ENCODE results near the gene TCF3. TPM values are rescaled to one million over a fixed set of nuclear protein-coding genes. Genes with fewer than 3 reads are reported as not detected.

The TCF3 gene
- total and polyA plus RNA-seq, 2 of the 8 experiments (the other 6 are each of a cell fraction or from before 2014, with no cell fraction given) = 241 to 348 TPM

GRCh38 chr19:1582201-1582600 lies 70.2 kb downstream of the TCF3 start:
- H3K23me2 ChIP-seq (ENCODE audit: low read depth, low read length) = no peaks in the 10 kb centered on the region
- no peak overlapping the region for H4K5ac ChIP-seq (ENCODE audit: insufficient read length, low read depth, low read length)
- no peak overlapping the region for H2BK12ac ChIP-seq (ENCODE audit: low read depth, low read length)
- no peak overlapping the region for H3K4ac ChIP-seq (replicated peaks; ENCODE audit: insufficient read length, low read depth, low read length)
- no peak for DNase-seq (ENCODE audit: low read depth in 1 of 2, low spot score in 2 of 2)
- H3K4me2 ChIP-seq (ENCODE audit: insufficient read depth in 1 of 2, low read depth in 2 of 2, low read length in 2 of 2) = no peak overlapping the region
- H4K8ac ChIP-seq (ENCODE audit: extremely low read depth, insufficient read depth, low read length) = 0 out of 2 replicates have a peak overlapping the region, but pooled peaks have one; percentile 79
- H2BK20ac ChIP-seq (ENCODE audit: low read length) = no peak overlapping the region
- H4K20me1 ChIP-seq (replicated peaks in 1 of 2; ENCODE audit: control insufficient read depth in 1 of 2, insufficient read depth in 2 of 2, low read length in 2 of 2) = peaks cover 0 to 21% of the 10 kb centered on the region in 2 experiments
- H2AK5ac ChIP-seq (ENCODE audit: low read depth, low read length) = no peak overlapping the region
- H3K4me3 ChIP-seq (ENCODE audit: extremely low read depth in 1 of 4, insufficient read depth in 2 of 4, low read depth in 3 of 4, low read length in 4 of 4) = no peak overlapping the region
- H3K14ac ChIP-seq (ENCODE audit: insufficient read length) = no peak overlapping the region
- H3K27ac ChIP-seq (ENCODE audit: low read depth, low read length) = no peak overlapping the region
- no peak for TF ChIP-seq KDM4A (IDR thresholded peaks at IDR 0.05; ENCODE audit: low read depth, low read length, severe bottlenecking)
- H3K23ac ChIP-seq (ENCODE audit: insufficient read length) = no peak overlapping the region
- no peak overlapping the region for H3K56ac ChIP-seq (replicated peaks; ENCODE audit: insufficient read length, low read depth, low read length)
- H3K27me3 ChIP-seq (replicated peaks in 1 of 4; ENCODE audit: control insufficient read depth in 3 of 4, extremely low read depth in 1 of 4, insufficient read depth in 3 of 4, low read length in 3 of 4) = no peaks in the 10 kb centered on the region; a peak in 1 of 7 replicates
- no peak overlapping the region for H3K18ac ChIP-seq (ENCODE audit: extremely low read depth, low read length)
- H3K9ac ChIP-seq (replicated peaks in 1 of 4; ENCODE audit: extremely low read depth in 1 of 4, low read depth in 3 of 4, low read length in 3 of 4) = no peak overlapping the region
- CTCF ChIA-PET (ENCODE audit: partially characterized antibody) = interaction anchor here (0.9 to 3.6 kb wide), 2 partner anchors 36 to 240 kb away, joined by 3 to 14 read pairs; no protein-coding TSS in a partner anchor
- no peak overlapping the region for H4K91ac ChIP-seq (replicated peaks; ENCODE audit: insufficient read length, low read length)
- no peaks in the 10 kb centered on the region for H3K4me1 ChIP-seq (replicated peaks in 1 of 4; ENCODE audit: control insufficient read depth in 3 of 4, insufficient read depth in 4 of 4, low read length in 3 of 4)
- H2BK5ac ChIP-seq (ENCODE audit: low read depth, low read length) = no peak overlapping the region
- no peak overlapping the region for H2AFZ ChIP-seq (ENCODE audit: low read length)
- H3K9me3 ChIP-seq (ENCODE audit: insufficient read depth in 2 of 2, low read depth in 1 of 2, low read length in 1 of 2) = no peaks in the 10 kb centered on the region
- POLR2A ChIA-PET (ENCODE audit: partially characterized antibody) = interaction anchor here (1.1 to 2.1 kb wide), 3 partner anchors 9 to 36 kb away, joined by 4 to 8 read pairs (median 6); no protein-coding TSS in a partner anchor
- FAIRE-seq = no peak
- WGBS, 2 experiments (ENCODE audit: extremely low coverage in 1 of 2, insufficient coverage in 1 of 2, insufficient read length in 1 of 2, insufficient replicate concordance in 2 of 2, low coverage in 1 of 2, low lambda C conversion rate in 2 of 2, missing lambda C conversion rate in 1 of 2) = 89% methylated on average over 9 of the region's 9 CpGs; no CpG with 5 or more reads in 1 of the 2 experiments
- H3K79me2 ChIP-seq (ENCODE audit: control insufficient read depth in 1 of 2, insufficient read depth in 2 of 2, low read length in 2 of 2) = peaks cover 0 to 13% of the 10 kb centered on the region in 2 experiments; a peak in 2 of 4 replicates
- peaks cover 10 to 57% (median 42%) of the 10 kb centered on the region in 4 experiments; a peak in 7 of 8 replicates for H3K36me3 ChIP-seq (ENCODE audit: control insufficient read depth in 2 of 4, insufficient read depth in 4 of 4, low read length in 3 of 4)
- no peak overlapping the region for H2BK15ac ChIP-seq (ENCODE audit: low read length)
- peaks cover 14% of the 10 kb centered on the region for H3K79me1 ChIP-seq (ENCODE audit: low read depth, low read length)
- H2BK120ac ChIP-seq (replicated peaks; ENCODE audit: low read depth, low read length) = no peak overlapping the region

Measured in H1 (cell line).